HG03469 (cell line): ENCODE data around the gene ZDBF2.
"Not testable (repeated sequence)": the region's sequence is repeated elsewhere in the genome, so short reads cannot be mapped to it uniquely, and the experiment has no call there.

ENCODE experiments used
- ATAC-seq: cut with Tn5 transposase; IDR thresholded peaks from one replicate; pipeline ENCODE4 v1.9.1; 2021; ENCODE audit warnings: mild to moderate bottlenecking, moderate library complexity, moderate number of reproducible peaks; ENCODE audit not compliant: unreplicated experiment

The ZDBF2 gene

DNA sequence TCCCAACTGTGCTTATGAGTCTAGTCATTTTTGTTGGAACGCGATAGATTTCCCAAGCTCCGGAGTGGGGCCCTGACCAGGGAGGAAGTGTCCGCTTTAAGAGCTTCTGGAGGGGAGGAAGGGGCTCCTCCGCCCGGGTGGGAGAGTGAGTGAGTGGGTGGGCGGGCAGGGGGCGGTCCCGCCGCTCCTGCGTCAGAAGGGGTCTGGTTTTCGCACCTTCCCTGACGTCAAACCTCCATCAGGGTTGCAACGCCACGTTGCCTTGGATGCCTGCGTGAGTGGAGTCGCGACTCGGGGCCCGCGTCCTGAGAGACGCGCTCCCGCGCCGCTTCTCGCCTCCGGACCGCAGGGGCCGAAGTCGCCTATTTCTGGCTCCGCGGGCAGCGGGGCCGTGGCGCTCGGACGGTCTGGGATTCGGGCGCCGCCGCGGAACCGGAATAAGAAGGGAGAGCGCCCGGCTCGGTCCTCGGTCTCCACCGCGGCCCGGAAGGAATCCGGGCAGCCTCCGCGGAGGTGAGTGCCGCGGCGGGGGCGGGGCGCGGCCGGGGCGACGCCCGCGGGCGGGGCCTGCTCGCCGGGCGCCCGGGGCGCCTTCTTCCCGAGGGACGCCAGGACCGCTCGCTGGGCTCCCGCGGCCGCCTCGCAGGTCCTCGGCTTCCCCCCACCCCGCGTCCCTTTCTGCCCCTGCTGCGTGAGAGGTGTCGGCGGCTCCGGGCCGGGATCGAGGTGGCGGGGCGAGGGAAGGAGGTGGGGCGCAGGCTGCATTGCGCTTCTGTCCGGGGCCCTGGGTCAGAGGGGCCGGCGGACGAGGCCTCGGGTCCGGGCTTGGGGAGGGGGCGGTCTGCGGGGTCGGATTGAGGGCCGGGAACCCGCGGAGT, at the start of gene ZDBF2:
Gene ZDBF2 (plus strand): TSS at position 230 of the 878 bp plus-strand sequence. CDS start 7,187 bp downstream, outside the sequence.
- peak; percentile 66 for ATAC-seq

- peak; percentile 92 for ATAC-seq
These were observed 48.8 kb upstream of the ZDBF2 start for GRCh38 chr2:206225435-206226232.

GRCh38 chr2:206228636-206229035, 45.8 kb upstream of the ZDBF2 start:
- not testable (repeated sequence) for ATAC-seq

GRCh38 chr2:206229642-206230041, 44.8 kb upstream of the ZDBF2 start:
- no peak for ATAC-seq

- no peak for ATAC-seq
These were observed 44.3 kb upstream of the ZDBF2 start for GRCh38 chr2:206230060-206230762.

DNA sequence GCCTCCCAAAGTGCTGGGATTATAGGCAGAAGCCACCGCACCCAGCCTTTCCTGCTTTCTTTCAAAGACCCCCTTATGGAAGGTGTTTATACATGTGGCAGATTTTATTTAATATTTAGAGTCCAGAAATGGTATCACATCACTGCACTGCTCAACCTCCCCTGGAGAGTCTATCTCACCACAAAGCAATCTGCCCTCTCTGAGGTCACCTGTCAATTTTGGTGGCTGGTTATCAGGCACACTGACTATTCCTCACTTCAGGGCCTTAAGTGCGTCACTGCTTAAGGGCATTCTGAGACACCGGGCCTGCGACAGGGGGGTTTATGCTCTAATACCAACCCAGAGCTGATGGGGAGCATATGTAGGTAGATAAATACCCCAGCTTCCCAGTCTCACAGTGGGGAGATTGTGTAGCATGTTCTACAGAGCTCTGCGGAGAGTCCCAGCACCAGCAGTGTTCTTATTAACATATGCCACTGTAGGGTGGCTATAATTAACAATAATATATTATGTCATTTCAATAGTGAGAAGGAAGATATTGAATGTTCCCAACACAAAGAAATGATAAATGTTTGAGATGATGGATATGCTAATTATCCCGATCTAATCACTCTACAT, 42.7 kb upstream of the ZDBF2 start:
- ATAC-seq = no peak

DNA sequence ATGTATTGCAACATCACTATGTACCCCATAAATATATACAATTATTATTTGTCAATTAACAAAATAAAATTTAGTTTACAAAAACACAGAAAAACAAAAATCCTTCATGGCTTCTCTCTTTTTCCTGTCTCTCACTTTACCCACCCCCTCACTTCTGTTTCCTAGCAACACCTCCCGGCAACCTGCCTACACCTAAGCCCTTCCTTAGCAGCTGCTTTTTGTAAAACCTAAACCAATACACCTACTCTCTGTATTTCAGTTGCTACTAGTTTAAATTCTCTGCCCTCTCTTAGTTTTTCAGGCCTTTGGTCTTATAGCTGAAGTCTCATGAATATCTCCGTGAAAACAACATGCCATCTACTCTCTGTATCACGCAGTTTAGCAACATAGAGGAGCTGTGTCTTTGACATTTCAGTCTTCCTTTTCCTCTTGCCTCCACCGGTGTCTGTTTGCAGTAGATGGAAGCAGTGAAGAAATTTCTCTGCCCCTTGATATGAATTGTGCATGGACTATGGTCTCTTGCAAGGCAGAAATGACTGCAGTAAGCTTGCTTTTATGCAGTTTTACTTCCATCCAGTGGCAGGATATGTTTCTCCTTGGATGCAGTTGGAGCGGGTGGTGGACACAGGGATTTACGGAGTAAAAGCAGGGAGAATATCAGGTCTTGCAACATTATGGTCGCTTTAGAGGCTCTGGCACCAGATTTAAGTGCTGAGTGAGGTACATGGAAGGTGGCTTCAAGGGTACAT, 42.0 kb upstream of the ZDBF2 start:
- ATAC-seq = no peak

DNA sequence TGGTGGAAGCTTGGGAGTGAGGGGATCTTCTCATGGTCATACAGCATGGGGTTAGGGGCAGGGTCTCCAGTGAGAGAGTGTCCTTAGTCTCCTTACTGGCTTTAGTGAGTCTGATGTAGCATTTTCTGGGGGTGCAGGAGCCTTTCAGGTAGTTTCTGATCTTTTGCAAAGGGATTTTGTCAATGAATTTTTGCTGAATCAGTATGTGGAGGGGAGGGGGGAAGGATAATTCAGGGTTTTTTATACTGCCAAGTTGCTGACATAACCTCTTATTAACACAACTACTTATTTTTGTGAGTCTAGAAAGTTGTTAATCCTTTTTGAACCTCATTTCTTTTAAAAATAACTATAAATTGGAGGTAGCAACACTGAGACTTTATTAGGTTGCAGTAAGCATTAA, 35.3 kb upstream of the ZDBF2 start:
- no peak for ATAC-seq

DNA sequence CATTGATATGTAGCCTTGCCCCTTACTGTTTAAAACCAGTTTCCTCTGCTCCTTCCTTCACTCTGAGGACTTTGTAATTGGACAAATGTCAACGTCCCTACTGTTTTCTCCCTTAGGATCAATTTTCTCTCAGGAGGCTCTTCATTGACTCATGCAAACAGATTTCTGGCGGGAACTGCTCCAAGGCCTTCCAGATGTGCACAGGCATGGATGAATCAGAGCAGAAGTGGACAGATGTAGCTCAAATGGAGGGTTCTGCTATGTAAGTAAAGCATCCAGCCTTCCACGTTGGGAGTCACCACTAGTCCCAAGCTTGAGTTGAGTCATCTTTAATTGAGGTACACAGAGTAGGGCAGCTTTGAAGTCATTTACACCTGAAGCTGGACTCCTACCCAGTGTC, 34.1 kb upstream of the ZDBF2 start:
- ATAC-seq = no peak

GRCh38 chr2:206241736-206242135, 32.7 kb upstream of the ZDBF2 start:
- ATAC-seq = no peak

DNA sequence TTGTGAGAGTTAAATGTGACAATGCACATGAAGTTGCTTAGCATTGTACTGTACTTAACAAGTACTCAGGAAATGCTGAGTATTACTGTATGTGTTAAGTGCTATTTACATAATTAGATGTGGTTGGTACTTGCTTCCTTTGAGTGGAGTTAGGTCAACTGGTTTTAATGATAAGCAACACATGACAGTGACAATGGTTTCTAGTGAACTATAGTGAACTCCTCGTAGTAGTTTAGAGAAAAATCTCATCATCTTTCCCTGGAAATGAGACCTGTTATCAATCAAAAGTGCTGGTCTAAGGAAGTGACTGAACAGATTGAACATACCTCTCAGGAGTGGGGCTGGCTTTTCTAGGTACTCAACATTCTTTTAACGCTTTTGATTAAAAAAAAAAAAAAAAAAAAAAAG, 29.2 kb upstream of the ZDBF2 start:
- ATAC-seq = peak; percentile 39

GRCh38 chr2:206250041-206250897, 24.2 kb upstream of the ZDBF2 start:
- no peak for ATAC-seq

DNA sequence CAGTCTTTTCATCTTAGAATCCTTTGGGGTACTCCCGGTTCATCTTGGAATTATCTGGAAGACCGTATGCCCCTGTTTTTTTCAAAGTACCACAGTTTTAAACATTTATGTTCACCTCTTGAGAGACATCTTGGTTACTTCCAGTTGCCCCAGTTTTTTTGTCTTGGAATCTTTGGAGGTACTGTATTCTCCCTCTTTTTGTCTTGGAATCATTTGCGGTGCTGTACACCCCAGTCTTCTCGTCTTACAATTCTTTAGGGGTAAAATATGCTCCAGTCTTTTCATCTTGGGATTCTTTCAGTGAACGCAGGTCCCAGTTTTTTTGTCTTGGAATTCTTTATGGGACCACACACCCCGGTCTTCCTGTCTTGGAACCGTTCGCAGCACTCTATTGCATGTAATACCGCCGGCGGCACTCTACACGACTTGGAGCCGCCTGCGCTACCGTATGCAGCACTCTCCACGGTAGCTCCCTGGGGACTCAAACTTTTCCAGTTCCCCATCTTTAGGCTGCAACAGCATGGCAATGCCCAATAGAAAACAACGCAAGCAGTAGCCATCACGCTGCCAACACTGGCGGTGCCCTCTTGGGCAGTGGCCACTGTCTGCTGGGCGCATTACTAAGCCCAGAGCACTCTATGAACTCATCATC, 21.2 kb upstream of the ZDBF2 start:
- no peak for ATAC-seq

DNA sequence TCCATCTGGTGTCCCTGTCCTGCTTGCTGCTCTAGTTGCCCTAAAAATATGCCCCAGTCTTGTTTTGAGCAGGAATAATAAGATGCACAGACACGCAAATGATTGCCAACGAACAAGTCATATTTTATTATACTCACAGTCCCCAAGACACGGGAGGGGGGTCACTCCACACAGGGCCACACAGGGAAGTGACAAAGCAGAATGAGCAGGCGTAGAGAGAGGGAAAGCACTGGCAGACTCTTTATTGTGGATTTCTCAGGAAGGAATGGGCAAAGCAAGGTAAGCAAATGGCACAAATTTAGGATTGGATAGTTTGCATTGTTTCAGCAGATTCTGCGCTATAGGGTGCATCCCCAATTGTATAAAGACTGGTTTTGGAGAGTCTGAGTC, 20.7 kb upstream of the ZDBF2 start:
- no peak for ATAC-seq

DNA sequence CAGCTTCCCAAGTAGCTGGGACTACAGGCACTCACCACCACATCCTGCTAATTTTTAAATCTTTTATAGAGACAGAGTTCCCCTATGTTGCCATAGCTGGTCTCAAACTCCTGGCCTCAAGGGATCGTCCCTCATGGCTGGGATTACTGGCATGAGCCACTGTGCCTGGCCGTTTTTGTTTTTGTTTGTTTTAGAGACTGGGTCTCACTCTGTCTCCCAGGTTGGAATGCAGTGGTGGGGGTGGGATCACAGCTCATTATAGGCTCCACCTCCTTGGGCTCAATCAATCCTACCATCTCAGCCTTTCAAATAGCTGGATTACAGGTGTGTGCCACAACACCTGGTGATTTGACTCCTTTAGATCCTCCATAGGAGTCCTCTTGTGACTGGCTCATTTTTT, 19.5 kb upstream of the ZDBF2 start:
- ATAC-seq = no peak

- ATAC-seq = no peak
These were observed 17.7 kb upstream of the ZDBF2 start for GRCh38 chr2:206256706-206257205.

DNA sequence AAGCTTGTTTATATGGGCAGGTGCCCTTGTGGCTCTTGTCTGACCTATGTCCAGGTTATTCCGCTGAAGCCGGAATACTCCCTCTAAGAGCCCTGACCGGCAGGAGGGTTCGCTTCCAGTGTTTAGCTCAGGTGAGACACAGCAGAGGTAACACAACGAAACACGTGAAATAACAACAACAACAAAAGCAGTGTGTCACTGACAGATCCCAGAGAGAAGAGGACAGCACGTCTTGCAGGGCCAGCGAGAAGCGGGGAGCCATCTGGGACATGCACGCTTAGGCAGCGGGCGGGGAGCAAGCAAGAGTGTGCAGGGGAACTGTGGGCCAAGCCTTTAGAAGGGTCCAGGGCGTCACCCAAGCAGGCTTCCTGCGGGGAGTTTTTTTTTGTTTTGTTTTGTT, 17.1 kb upstream of the ZDBF2 start:
- ATAC-seq = no peak

DNA sequence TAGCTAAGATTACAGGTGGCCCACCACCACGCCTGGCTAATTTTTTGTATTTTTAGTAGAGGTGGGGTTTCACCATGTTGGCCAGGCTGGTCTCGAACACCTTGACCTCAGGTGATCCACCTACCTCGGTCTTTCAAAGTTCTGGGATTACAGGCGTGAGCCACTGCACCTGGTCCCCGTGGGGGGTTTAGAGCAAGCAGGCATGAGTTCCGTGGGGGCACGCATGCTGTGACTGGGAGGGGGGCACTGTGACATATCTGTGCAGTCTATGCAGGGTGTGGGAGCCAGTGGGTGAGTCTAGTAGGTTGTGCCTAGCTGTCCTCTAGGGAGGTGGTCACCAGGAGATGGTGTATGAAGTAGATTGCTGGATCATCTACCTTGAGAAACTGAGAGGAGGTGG, 16.6 kb upstream of the ZDBF2 start:
- ATAC-seq = no peak

- not testable (repeated sequence) for ATAC-seq
These were observed 15.8 kb upstream of the ZDBF2 start for GRCh38 chr2:206258615-206259014.
